Vagina (tissue), 2 donors: Measurements from ENCODE around the gene RAD54L2.
"Not testable (repeated sequence)": the region's sequence is repeated elsewhere in the genome, so short reads cannot be mapped to it uniquely, and the experiment has no call there.

Experiments
- CTCF ChIP-seq, 3 experiments: fragments of 450-650 bp in 2 of 3; fragments of 200-600 bp in 1 of 3; sonication (generic) in 1 of 3; IDR thresholded peaks; one replicate each; pipeline ENCODE4 v1.5.1; 2017 to 2019; ENCODE audit warnings: antibody characterized with exemption in 3 of 3, mild to moderate bottlenecking in 2 of 3, moderate library complexity in 2 of 3
- POLR2A ChIP-seq, 2 donors: fragments of 450-650 bp; IDR thresholded peaks; one replicate each; pipeline ENCODE4 v1.6.1; 2017; ENCODE audit warnings: antibody characterized with exemption in 2 of 2, mild to moderate bottlenecking in 2 of 2, moderate library complexity in 2 of 2

GRCh38 chr3:51520906-51521730, 17.4 kb upstream of the RAD54L2 start:
- not testable (repeated sequence) for TF ChIP-seq POLR2A, CTCF (IDR thresholded peaks at IDR 0.05)
